Measurements from ENCODE around the gene OBSCN.

OBSCN gene

DNA sequence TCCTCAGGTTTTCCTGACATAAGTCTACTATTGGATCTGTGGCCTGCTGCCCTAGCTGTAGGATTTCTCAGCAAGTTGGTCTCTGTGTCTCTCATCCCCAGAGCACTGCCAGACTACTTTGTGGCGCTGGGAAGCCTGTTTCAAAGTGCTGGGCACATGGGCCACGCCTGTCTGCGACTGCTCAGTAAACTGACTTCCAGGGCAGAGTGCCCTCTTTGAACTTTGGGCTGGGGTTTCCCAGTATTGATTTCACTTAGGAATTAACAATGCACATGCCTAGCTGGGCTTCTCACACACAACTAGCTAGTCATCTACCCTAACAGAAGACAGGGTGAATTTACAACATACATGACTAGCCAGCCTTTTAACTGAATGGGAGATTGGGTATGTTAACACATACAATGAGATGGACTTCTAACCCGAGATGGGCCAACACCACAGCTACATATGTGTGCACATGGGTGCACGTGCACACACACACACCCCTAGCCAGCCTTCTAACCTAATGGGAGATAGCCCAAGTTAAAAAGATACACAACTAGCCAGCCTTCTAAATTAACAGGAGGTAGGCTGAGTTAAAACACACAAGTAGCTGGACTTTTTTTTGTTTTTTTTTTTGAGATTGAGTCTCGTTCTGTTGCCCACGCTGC lies 215.7 kb downstream of the OBSCN start:
- DNase-seq, result no peak

DNA sequence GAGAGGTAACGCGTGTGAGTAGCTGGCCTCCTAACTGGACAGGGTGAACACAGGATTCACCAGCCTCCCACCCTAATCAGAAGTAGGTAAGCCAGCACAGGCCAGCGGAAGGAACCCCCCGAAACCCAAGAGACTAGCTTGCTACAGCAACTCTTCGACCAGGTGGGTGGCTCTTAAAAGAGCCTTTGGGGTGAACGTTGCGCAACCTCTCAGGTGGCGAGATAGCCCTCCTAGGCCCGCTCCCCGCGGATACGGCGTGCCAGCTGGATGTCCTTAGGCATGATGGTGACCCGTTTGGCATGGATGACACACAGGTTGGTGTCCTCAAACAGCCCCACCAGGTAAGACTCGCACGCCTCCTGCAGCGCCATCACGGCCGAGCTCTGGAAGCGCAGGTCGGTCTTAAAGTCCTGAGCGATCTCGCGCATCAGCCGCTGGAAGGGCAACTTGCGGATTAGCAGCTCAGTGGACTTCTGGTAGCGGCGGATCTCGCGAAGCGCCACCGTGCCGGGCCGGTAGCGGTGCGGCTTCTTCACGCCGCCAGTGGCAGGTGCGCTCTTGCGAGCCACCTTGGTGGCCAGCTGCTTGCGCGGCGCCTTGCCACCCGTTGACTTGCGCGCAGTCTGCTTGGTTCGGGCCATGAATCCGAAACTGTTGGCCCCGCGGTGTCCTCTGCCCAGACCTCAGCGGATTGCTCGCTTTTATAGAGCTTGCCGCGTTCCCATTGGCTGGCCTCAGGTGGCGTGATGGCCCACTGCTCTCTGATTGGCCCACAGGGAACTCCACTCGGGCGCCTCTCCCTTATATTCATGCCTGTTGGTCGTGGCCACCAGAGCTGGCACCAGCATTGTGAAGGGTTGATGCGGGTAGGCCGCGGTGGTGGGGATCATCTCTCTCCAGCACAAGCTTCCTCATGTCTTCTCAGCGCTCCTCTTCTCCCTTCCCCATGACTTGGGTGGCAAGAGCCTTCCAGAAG lies 217.1 kb downstream of the OBSCN start:
- no peak for DNase-seq

DNA sequence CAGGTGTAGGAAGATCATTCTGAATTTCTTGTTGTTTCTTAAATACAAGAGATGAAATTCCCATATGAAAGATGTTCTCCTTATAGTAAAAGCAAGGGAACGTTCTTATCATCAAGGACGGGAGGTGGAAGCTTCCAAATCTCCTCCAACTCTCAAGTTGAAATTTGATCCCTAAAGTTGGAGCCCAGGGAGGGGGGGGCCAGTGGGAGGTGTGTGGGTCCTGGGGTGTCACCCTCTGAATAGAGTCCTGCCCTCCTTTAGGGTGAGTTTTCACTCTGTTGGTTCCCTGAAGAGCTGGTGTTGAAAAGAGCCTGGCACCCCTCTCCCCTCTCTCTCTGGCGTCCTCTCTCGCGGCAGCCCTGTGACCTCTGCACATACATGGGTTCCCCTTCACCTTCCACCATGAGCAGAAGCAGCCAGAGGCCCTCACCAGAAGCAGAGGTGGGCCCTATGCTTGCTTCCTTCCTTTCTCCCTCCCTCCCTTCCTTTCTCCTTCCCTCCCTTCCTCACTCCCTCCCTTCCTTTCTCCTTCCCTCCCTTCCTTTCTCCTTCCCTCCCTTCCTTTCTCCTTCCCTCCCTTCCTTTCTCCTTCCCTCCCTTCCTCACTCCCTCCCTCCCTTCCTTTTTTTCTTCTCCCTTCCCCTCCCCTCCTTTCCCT lies 218.8 kb downstream of the OBSCN start:
- DNase-seq, result no peak

DNA sequence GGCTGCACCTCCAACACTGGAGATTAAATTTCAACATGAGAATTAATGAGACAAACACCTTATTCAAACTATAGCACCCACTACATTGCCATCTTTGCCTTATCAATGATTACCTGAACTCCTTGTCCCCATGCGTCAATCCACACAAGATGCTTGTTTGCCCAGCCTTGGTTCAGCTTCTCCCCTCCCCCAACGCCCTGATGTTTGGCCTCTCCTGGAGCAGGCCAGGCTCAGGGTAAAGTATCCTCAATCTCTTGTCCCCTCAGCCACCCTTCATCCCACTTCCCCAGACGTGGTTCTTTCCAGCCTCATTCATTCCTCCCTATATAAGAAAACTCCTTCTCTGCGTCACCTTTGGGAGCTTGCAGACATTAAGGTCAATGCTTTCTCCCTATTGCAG lies 220.6 kb downstream of the OBSCN start:
- no peak for DNase-seq
